ENCODE measurements around the gene SF3B6. TPM values are rescaled to one million over a fixed set of nuclear protein-coding genes. Genes with fewer than 3 reads are reported as not detected.
"Not testable (repeated sequence)": the region's sequence is repeated elsewhere in the genome, so short reads cannot be mapped to it uniquely, and the experiment has no call there.

The SF3B6 gene
- total RNA-seq, 1 donor from 2014 or later = 133 TPM

GRCh38 chr2:24050041-24050979 is 25.8 kb downstream of the SF3B6 start:
- no peak for DNase-seq (ENCODE audit: low read depth)

GRCh38 chr2:24049485-24050021 is 26.6 kb downstream of the SF3B6 start, which contains the start of gene FKBP1B:
TSS of gene FKBP1B (plus strand) at chr2:24049741. CDS start at chr2:24049850, 109 bp downstream.
- peak; percentile 31 for DNase-seq (ENCODE audit: low read depth)

- DNase-seq (ENCODE audit: low read depth) = no peak
These were observed 27.2 kb downstream of the SF3B6 start for GRCh38 chr2:24048769-24049484.

GRCh38 chr2:24047703-24048033 is 28.5 kb downstream of the SF3B6 start:
- no peak for DNase-seq (ENCODE audit: low read depth)

GRCh38 chr2:24046930-24047702 is 29.0 kb downstream of the SF3B6 start, which contains the start of gene WDCP:
TSS of gene WDCP (minus strand) at chr2:24047391. CDS start at chr2:24039494, 7,897 bp downstream.
- peak; percentile 98 for DNase-seq (ENCODE audit: low read depth)

GRCh38 chr2:24046599-24046929 is 29.6 kb downstream of the SF3B6 start:
- DNase-seq (ENCODE audit: low read depth) = no peak

GRCh38 chr2:24045511-24046508 is 30.3 kb downstream of the SF3B6 start:
- peak; percentile 34 for DNase-seq (ENCODE audit: low read depth)

GRCh38 chr2:24043133-24043532 is 33.0 kb downstream of the SF3B6 start:
- not testable (repeated sequence) for DNase-seq (ENCODE audit: low read depth)

GRCh38 chr2:24040511-24040910 is 35.6 kb downstream of the SF3B6 start:
- DNase-seq (ENCODE audit: low read depth) = no peak

GRCh38 chr2:24038786-24039499 is 37.2 kb downstream of the SF3B6 start:
- DNase-seq (ENCODE audit: low read depth) = no peak

- DNase-seq (ENCODE audit: low read depth) = no peak
These were observed 49.9 kb downstream of the SF3B6 start for GRCh38 chr2:24026233-24026632.

- no peak for DNase-seq (ENCODE audit: low read depth)
These were observed 51.0 kb downstream of the SF3B6 start for GRCh38 chr2:24024996-24025663.

GRCh38 chr2:24024018-24024417 is 52.1 kb downstream of the SF3B6 start:
- no peak for DNase-seq (ENCODE audit: low read depth)

- DNase-seq (ENCODE audit: low read depth) = no peak
These were observed 53.1 kb downstream of the SF3B6 start for GRCh38 chr2:24022975-24023575.

- DNase-seq (ENCODE audit: low read depth) = no peak
These were observed 53.7 kb downstream of the SF3B6 start for GRCh38 chr2:24022324-24022974.

GRCh38 chr2:24021122-24021998 is 54.8 kb downstream of the SF3B6 start:
- DNase-seq (ENCODE audit: low read depth) = peak; percentile 44

- no peak for DNase-seq (ENCODE audit: low read depth)
These were observed 55.9 kb downstream of the SF3B6 start for GRCh38 chr2:24020244-24020643.
